RPMI7951 (cell line): ENCODE measurements around the gene MICAL3. TPM values are rescaled to one million over a fixed set of nuclear protein-coding genes. Genes with fewer than 3 reads are reported as not detected.

Source experiments
- total RNA-seq: library from RNA; depleted of rRNA; stranded (reverse); fragments of >200 nt; shearing (Covaris generic); gene quantifications from 2 replicates; pipeline ENCODE4 v1.2.3, GENCODE V29; 2014; rRNA removed

MICAL3 gene
- total RNA-seq, 1 experiment from 2014 or later = 16.0 TPM

Other genes starting within 250 kb of the MICAL3 start
- gene PEX26, start 53.4 kb upstream of the MICAL3 start, total RNA-seq = 10.2 and 11.5 TPM in 2 replicates
- gene TUBA8, start 86.2 kb upstream of the MICAL3 start, total RNA-seq = 0.39 and 0.48 TPM in 2 replicates
- 13.5 and 15.3 TPM in 2 replicates for gene USP18, start 125.6 kb upstream of the MICAL3 start, total RNA-seq